Cerebellar cortex (tissue), 1 donor: ENCODE data around the gene AGER.
"Not testable (repeated sequence)": the region's sequence is repeated elsewhere in the genome, so short reads cannot be mapped to it uniquely, and the experiment has no call there.

Experiments
- DNase-seq: peaks from one replicate; pipeline ENCODE4 v3.0.0-alpha.2; 2015; ENCODE audit warnings: low spot score

The AGER gene

GRCh38 chr6:32186151-32186840 is 2.2 kb upstream of the AGER start:
- DNase-seq = not testable (repeated sequence)

GRCh38 chr6:32185681-32186131 is 1.7 kb upstream of the AGER start:
- DNase-seq = peak; percentile 77

- DNase-seq = no peak
These were observed 470 bp downstream of the AGER start for GRCh38 chr6:32183483-32184083.

GRCh38 chr6:32183030-32183429 is 1.0 kb downstream of the AGER start:
- no peak for DNase-seq

- no peak for DNase-seq
These were observed 1.5 kb downstream of the AGER start for GRCh38 chr6:32182555-32182981.

GRCh38 chr6:32181915-32182529 is 2.0 kb downstream of the AGER start:
- DNase-seq = no peak

- DNase-seq = no peak
These were observed 2.8 kb downstream of the AGER start for GRCh38 chr6:32181148-32181702.

- no peak for DNase-seq
These were observed 4.2 kb downstream of the AGER start for GRCh38 chr6:32179766-32180405.

GRCh38 chr6:32178547-32179440 is 5.3 kb downstream of the AGER start:
- DNase-seq = peak; percentile 42

- peak; percentile 100 for DNase-seq
These were observed 6.1 kb downstream of the AGER start, which contains the start of gene RNF5 for GRCh38 chr6:32177788-32178546. RNF5 (plus strand) TSS chr6:32178405; CDS start chr6:32178512, 107 bp downstream.

- DNase-seq = no peak
These were observed 6.8 kb downstream of the AGER start for GRCh38 chr6:32177183-32177787.

GRCh38 chr6:32176476-32177182 is 7.4 kb downstream of the AGER start:
- DNase-seq = peak; percentile 33

- DNase-seq = peak; percentile 98
These were observed 8.2 kb downstream of the AGER start, which contains the start of gene AGPAT1 for GRCh38 chr6:32175711-32176475. AGPAT1 (minus strand) TSS chr6:32176084; CDS start chr6:32171496, 4,588 bp downstream.

- no peak for DNase-seq
These were observed 8.7 kb downstream of the AGER start for GRCh38 chr6:32175322-32175710.

GRCh38 chr6:32174416-32174815 is 9.6 kb downstream of the AGER start:
- no peak for DNase-seq

GRCh38 chr6:32173051-32173727 is 10.9 kb downstream of the AGER start:
- DNase-seq = no peak

GRCh38 chr6:32171234-32171633 is 12.8 kb downstream of the AGER start:
- DNase-seq = no peak

- no peak for DNase-seq
These were observed 13.8 kb downstream of the AGER start for GRCh38 chr6:32170294-32170693.
